ENCODE results near the gene CASK. TPM values are rescaled to one million over a fixed set of nuclear protein-coding genes. Genes with fewer than 3 reads are reported as not detected.

Gene CASK
- total and polyA plus RNA-seq, 2 donors from 2014 or later: 15.9 to 58.9 TPM

GRCh38 chrX:41923978-41924683 is 777 bp upstream of the CASK start:
- H3K4me1 ChIP-seq (ENCODE audit: control insufficient read depth in 2 of 3, insufficient read depth in 2 of 3, low read depth in 1 of 3, low read length in 3 of 3): no peaks in the 10 kb centered on the region
- TF ChIP-seq CTCF (IDR thresholded peaks at IDR 0.05; ENCODE audit: borderline replicate concordance, extremely low read depth, insufficient read depth): no peak
- no peak for FAIRE-seq
- peak in 4 of 5 donors; percentile 14 to 51 (median 48) for DNase-seq
- H3K27me3 ChIP-seq (ENCODE audit: control insufficient read depth, insufficient read depth, low read length): no peaks in the 10 kb centered on the region
- peak overlapping the region; percentile 55 to 89 (median 77) for H3K4me3 ChIP-seq (ENCODE audit: low read length in 3 of 3)
- H3K9ac ChIP-seq (ENCODE audit: low read length in 3 of 3): peak overlapping the region; percentile 38 to 77 (median 69)
- intact Hi-C loops (cut with DNase I): no loop called here
- no peaks in the 10 kb centered on the region for H3K36me3 ChIP-seq (ENCODE audit: control insufficient read depth in 2 of 3, insufficient read depth in 3 of 3, low read length in 3 of 3)
- H3K9me3 ChIP-seq (ENCODE audit: control insufficient read depth in 2 of 3, insufficient read depth in 1 of 3, low read length in 3 of 3): no peaks in the 10 kb centered on the region
- H3K27ac ChIP-seq (ENCODE audit: low read depth in 2 of 2, low read length in 2 of 2): peak overlapping the region; percentile 71 to 84

- Histone ChIP-seq H3K27me3 (ENCODE audit: control insufficient read depth, insufficient read depth, low read length) (no peaks in the 10 kb centered on the region), H3K4me3 (ENCODE audit: low read length in 3 of 3) (peak overlapping the region; percentile 54 to 80 (median 76)), H3K27ac (ENCODE audit: low read depth in 2 of 2, low read length in 2 of 2) (no peak overlapping the region), H3K9ac (ENCODE audit: low read length in 3 of 3) (peak overlapping the region in 2 of 3 donors; percentile 51 to 71), H3K36me3 (ENCODE audit: control insufficient read depth in 2 of 3, insufficient read depth in 3 of 3, low read length in 3 of 3) (no peaks in the 10 kb centered on the region), H3K9me3 (ENCODE audit: control insufficient read depth in 2 of 3, insufficient read depth in 1 of 3, low read length in 3 of 3) (no peaks in the 10 kb centered on the region), H3K4me1 (ENCODE audit: control insufficient read depth in 2 of 3, insufficient read depth in 2 of 3, low read depth in 1 of 3, low read length in 3 of 3) (no peaks in the 10 kb centered on the region)
- intact Hi-C loops (cut with DNase I): no loop called here
- FAIRE-seq (no peak), DNase-seq (peak; percentile 31 to 73 (median 52))
- TF ChIP-seq CTCF (IDR thresholded peaks at IDR 0.05; ENCODE audit: borderline replicate concordance, extremely low read depth, insufficient read depth): no peak
Measured at GRCh38 chrX:41922431-41923151, 763 bp downstream of the CASK start.

- intact Hi-C loops (cut with DNase I): no loop called here
- no peak overlapping the region for H3K27ac ChIP-seq (ENCODE audit: low read depth in 2 of 2, low read length in 2 of 2)
- no peaks in the 10 kb centered on the region for H3K27me3 ChIP-seq (ENCODE audit: control insufficient read depth, insufficient read depth, low read length)
- no peaks in the 10 kb centered on the region for H3K4me1 ChIP-seq (ENCODE audit: control insufficient read depth in 2 of 3, insufficient read depth in 2 of 3, low read depth in 1 of 3, low read length in 3 of 3)
- H3K4me3 ChIP-seq (ENCODE audit: low read length in 3 of 3): peak overlapping the region; percentile 54 to 80 (median 76)
- DNase-seq (peak in 4 of 5 donors; percentile 9 to 23 (median 18)), FAIRE-seq (peak; percentile 21)
- peak overlapping the region; percentile 37 to 71 (median 51) for H3K9ac ChIP-seq (ENCODE audit: low read length in 3 of 3)
- no peaks in the 10 kb centered on the region for H3K36me3 ChIP-seq (ENCODE audit: control insufficient read depth in 2 of 3, insufficient read depth in 3 of 3, low read length in 3 of 3)
- no peak for TF ChIP-seq CTCF (IDR thresholded peaks at IDR 0.05; ENCODE audit: borderline replicate concordance, extremely low read depth, insufficient read depth)
- no peaks in the 10 kb centered on the region for H3K9me3 ChIP-seq (ENCODE audit: control insufficient read depth in 2 of 3, insufficient read depth in 1 of 3, low read length in 3 of 3)
Measured at GRCh38 chrX:41921492-41922430, 1.6 kb downstream of the CASK start.

All from kidney (tissue), 14 donors.